ENCODE results near the gene MYO6.
"Not testable (repeated sequence)": the region's sequence is repeated elsewhere in the genome, so short reads cannot be mapped to it uniquely, and the experiment has no call there.

MYO6 gene

DNA sequence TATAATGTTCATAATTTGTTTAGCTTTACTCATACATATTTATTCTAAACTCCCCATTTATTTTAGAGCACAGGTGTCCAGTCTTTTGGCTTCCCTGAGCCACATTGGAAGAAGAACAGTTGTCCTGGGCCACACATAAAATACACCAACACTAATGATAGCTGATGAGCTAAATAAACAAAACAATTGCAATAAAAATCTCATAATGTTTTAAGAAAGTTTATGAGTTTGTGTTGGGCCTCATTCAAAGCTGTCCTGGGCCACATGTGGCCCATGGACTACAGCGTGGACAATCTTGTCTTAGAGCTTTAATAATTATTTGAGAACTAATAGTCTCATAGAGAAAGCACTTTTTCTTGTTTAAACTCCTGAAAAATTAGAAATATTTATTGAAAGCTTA, 131.3 kb downstream of the MYO6 start:
- no peak for DNase-seq (ENCODE audit: low read depth in 2 of 2, low spot score in 1 of 2)

DNA sequence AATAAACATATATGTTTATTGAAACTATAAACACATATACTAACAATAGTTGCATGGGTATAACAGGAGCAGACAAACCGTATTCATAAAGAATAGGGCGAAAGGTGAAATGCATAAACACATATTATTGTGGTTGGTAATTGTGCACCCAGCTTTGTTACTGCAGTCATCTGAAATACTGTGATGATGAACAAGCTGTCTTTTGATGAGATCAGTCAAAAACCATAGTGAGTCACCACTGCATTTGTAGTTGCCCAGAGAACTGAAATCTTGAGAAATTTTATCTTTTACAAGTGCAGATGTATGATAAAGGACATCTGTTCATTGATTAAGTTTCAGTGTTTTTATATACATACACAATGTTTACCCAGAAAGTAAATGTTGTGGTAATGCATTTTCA, 133.7 kb downstream of the MYO6 start:
- DNase-seq (ENCODE audit: low read depth in 2 of 2, low spot score in 1 of 2): no peak

GRCh38 chr6:75884822-75885221, 135.8 kb downstream of the MYO6 start:
- no peak for DNase-seq (ENCODE audit: low read depth in 2 of 2, low spot score in 1 of 2)

GRCh38 chr6:75892384-75892783, 143.3 kb downstream of the MYO6 start:
- DNase-seq (ENCODE audit: low read depth in 2 of 2, low spot score in 1 of 2): no peak

DNA sequence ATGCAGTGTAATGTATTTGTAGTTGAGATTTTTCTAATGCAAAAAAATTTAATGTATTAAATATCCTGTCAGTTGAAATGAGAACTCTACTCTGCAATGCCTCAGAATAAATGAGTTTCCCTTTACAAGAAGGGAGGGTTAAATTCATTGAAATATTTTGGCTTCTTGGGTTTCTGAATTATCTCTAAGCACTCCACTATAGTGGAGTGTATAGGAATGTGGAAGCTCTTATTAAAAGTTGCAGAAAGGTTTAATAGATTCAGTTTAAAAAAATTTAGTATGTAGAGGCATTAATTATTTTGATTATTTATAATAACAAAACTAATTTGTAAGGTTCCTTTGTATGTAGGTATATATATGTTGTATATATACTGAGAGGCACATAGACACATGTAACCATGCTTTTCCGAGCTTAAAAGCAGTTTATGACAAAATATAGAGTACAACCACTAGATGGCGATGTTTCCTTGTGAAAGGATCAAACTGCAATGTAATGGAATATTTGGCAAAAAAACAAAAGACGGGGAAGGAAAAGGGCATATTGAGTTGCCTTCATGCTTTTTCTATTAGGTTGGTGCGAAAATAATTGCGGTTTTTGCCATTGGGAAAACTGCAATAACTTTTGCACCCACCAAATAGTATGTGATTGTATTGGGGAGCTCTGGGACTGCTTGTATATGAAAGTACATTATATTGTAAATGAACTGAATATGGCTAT, 144.2 kb downstream of the MYO6 start:
- DNase-seq (ENCODE audit: low read depth in 2 of 2, low spot score in 1 of 2): no peak

DNA sequence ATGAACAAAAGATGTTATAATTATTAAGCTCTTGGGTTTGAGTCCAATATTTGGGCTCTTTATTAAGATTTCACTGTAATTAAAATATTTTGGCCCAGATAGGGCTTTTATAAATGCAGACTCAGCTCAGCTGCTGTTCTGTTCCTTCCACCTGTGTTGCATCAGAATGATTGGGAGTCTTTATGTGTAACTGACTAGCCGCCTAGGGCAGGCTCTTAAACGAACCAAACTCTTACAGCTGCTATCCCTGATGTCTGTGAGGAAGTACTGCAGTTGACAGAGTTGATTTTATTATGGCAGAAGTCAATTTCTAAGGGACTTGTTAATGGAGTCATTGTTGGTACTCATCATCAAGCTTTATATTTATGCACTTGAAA, 144.7 kb downstream of the MYO6 start:
- DNase-seq (ENCODE audit: low read depth in 2 of 2, low spot score in 1 of 2): no peak

GRCh38 chr6:75896526-75896925, 147.5 kb downstream of the MYO6 start:
- DNase-seq (ENCODE audit: low read depth in 2 of 2, low spot score in 1 of 2): no peak

DNA sequence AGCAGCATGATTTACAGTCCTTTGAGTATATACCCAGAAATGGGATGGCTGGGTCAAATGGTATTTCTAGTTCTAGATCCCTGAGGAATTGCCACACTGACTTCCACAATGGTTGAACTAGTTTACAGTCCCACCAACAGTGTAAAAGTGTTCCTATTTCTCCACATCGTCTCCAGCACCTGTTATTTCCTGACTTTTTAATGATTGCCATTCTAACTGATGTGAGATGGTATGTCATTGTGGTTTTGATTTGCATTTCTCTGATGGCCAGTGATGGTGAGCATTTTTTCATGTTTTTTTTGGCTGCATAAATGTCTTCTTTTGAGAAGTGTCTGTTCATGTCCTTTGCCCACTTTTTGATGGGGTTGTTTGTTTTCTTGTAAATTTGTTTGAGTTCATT, 151.2 kb downstream of the MYO6 start:
- not testable (repeated sequence) for DNase-seq (ENCODE audit: low read depth in 2 of 2, low spot score in 1 of 2)

DNA sequence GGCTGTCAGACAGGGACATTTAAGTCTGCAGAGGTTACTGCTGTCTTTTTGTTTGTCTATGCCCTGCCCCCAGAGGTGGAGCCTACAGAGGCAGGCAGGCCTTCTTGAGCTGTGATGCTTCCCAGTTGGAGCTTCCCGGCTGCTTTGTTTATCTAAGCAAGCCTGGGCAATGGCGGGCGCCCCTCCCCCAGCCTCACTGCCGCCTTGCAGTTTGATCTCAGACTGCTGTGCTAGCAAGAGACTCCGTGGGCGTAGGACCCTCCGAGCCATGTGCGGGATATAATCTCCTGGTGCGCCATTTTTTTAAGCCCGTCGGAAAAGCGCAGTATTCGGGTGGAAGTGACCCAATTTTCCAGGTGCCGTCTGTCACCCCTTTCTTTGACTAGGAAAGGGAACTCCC, 156.1 kb downstream of the MYO6 start:
- DNase-seq (ENCODE audit: low read depth in 2 of 2, low spot score in 1 of 2): not testable (repeated sequence)

DNA sequence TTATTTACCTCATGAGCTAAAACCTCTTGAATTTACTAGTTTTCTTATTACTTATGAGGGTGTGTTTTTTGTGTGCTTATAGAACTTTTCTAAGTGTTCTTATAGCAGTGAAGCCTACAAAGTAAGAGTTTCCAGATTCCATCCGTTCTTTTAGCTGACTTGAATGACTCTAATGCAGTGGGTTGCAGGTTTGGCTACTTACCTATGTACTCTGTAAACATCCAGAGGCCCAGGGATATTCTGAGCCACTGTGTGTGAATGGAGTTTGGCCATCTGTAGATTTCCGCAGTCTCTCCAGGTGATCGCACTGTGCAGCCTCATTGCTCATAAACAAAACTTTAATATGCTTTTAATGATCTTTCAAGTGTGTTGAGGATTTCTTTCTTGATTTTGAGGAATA, 157.8 kb downstream of the MYO6 start:
- no peak for DNase-seq (ENCODE audit: low read depth in 2 of 2, low spot score in 1 of 2)

- no peak for DNase-seq (ENCODE audit: low read depth in 2 of 2, low spot score in 1 of 2)
Observed at GRCh38 chr6:75907444-75907843, 158.4 kb downstream of the MYO6 start.

DNA sequence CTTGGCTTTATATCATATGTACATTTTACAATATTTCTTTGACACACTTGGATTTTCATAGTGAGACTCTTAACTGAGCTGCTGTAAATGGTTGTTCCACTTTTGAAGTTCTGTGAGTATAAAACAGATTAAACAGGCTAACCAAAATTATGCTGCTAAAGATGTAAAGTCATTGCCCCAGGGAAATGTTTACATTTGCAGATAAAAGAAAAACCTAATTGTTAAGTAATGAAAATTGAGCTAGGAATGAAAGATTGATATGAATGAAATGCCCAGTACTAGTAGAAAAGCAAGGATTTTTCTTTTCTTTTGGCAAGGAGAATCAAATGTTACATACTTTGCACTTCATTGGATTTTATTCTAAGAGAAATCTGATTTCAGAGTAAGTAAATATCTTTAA, 164.0 kb downstream of the MYO6 start:
- no peak for DNase-seq (ENCODE audit: low read depth in 2 of 2, low spot score in 1 of 2)

DNA sequence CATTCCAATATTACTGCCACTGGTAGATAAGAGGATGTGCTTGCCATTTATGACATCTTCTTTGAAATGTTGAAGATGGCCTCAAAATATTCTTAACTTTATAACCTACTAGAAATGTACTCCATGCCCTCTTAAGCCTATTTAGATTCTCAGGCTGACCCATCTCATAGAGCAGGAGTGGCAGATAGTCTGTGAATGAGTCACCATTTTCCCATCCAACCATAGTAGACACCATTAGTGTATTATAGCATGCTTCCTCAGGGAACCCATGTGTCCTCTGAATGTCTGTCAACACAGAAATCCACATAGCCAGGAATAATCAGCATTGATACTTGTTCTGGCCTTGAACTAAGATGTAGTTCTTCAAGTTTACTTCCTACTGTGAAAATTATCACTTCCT, 173.2 kb downstream of the MYO6 start:
- no peak for DNase-seq (ENCODE audit: low read depth in 2 of 2, low spot score in 1 of 2)

- no peak for DNase-seq (ENCODE audit: low read depth in 2 of 2, low spot score in 1 of 2)
Observed at GRCh38 chr6:75926293-75927168, 177.5 kb downstream of the MYO6 start.

DNA sequence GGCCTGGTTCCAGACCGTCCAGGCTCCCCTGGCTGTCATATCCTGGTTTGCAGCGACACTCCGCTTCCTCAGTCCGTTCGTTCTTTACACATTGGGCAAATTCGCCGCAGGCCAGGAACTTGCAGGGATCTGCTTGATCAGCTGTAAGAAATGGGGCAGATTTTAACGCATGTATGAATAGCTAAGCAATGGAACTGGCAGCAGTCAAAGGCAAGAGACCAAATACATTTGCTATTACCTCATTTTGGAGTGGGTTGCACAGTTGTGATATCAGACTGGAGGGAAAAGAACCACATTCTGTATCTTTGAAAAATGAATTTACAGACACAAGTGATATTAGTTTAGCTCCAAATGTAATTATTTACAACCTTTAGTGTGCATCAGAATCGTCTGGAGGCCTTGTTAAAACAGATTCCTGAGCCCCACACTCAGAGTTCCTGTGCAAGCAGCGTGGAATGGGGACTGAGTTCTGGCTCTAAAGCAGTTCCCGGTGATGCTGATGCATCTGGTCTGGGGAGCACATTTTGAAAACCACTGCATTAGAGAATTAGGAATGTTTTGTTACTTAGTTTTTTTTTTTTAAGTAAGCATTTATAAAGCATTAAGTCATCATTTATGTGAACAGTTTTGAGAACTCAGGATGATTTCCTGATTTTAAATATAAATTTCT, 182.1 kb downstream of the MYO6 start:
- no peak for DNase-seq (ENCODE audit: low read depth in 2 of 2, low spot score in 1 of 2)

DNA sequence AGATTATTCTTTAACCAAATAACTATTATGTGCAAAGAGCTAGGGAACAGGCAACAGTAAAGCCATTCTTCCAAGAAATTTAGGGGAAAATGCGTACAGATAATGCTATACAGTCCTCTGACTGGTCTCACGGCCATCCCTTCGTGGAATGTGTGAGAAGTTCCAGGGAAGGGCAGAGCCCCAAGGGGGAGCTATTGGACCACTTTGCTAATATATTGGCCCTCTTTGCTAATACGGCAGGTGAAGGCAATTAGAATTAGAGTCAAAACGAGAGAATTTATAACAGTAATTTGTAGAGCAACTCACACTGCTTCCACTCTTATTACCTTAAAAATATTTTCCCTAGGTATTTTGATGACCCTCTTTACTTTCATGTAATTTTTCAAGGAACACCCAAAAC, 183.0 kb downstream of the MYO6 start:
- no peak for DNase-seq (ENCODE audit: low read depth in 2 of 2, low spot score in 1 of 2)

- DNase-seq (ENCODE audit: low read depth in 2 of 2, low spot score in 1 of 2): no peak
Observed at GRCh38 chr6:75933387-75933975, 184.4 kb downstream of the MYO6 start.

DNA sequence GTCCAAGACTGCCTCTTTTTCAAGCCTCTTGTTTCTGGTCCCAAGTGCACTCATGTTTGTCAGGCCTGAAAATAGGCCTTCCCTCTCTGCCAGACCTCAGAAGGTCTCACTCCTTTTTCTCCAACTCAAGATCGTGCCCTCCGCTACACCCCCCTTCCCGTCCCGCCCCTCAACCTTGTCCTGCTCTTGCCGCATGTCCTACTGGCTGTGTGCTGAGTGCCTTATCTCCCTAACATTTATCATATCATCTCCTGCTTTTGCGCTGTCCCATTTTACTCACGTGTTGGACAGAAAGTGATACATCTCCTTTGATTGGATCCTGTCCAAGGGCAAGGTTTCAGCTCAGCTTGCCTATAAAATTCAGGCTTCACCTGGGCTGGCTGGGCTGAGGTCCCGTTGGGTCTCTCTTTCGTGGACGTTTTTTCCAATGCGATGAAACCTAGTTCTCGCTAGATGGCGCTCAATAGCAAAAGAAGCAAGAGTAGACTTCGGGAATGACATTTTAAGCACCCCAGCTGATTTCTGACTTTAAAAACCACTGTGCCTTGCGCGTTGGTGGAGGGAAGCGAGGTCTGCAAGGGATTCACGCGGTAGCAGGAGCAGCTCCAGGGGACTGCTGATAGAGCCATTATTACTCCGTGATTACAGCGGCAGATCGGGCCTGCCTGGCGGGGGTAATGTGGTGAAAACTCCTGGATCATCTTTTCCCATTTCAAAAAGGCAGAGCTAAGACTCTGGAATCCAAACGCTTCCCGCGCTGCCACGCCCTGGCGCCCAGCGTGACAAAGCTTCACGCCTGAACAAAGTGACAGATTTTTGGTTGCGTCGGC, 185.8 kb downstream of the MYO6 start:
- no peak for DNase-seq (ENCODE audit: low read depth in 2 of 2, low spot score in 1 of 2)

GRCh38 chr6:75935473-75935793, 186.4 kb downstream of the MYO6 start:
- no peak for DNase-seq (ENCODE audit: low read depth in 2 of 2, low spot score in 1 of 2)

- DNase-seq (ENCODE audit: low read depth in 2 of 2, low spot score in 1 of 2): no peak
Observed at GRCh38 chr6:75936682-75937081, 187.6 kb downstream of the MYO6 start.

GRCh38 chr6:75937846-75938245, 188.8 kb downstream of the MYO6 start:
- DNase-seq (ENCODE audit: low read depth in 2 of 2, low spot score in 1 of 2): no peak

All from stimulated activated CD8-positive, alpha-beta memory T cell treated with anti-CD3 and anti-CD28 coated beads, Interleukin-4, amount 100 ng/mL, for 4 hours (primary cell).